GM15510 (cell line): ENCODE results near the gene TSPAN14.

ENCODE experiments used
- POLR2A ChIP-seq: IDR thresholded peaks from 3 replicates; pipeline ENCODE4 v1.6.1; 2011; ENCODE audit warnings: borderline replicate concordance; ENCODE audit not compliant: insufficient read length; ENCODE audit errors: extremely low read depth

The TSPAN14 gene

DNA sequence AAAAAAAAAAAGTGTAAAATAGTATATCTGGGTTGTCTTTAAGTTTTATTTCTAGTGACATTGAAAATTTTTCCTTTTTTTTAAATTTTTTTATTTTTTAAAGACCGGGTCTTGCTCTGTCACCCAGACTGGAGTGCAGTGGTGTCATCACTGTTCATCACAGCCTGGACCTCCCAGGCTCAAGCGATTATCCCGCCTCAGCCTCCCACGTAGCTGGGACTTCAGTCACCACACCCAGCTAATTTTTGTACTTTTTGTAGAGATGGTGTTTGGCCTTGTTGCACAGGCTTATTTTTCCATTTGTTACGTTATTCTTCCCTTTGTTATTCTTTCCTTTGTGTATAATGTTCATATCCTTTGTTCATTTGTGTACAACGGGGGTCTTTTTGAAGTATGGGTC, 30.1 kb downstream of the TSPAN14 start:
- no peak for TF ChIP-seq POLR2A

DNA sequence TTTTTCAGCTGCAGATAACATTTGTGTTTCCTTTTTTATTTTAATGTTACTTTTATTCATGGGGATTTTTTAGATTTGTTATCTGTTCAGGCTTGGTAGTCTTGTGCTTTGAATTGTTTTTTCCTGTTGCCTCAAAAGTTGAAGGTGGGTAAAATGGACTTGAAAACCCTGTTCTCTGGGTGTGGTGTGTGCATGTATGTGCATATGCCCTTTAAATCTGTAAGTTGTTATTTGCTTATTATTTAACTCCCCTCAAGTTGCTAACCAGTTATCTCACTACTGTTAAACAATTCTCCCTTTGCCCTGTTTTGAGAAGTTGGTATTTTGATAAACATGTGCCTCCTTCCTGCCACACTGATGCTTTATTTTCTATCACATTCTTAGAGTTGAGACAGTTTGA, 30.6 kb downstream of the TSPAN14 start:
- no peak for TF ChIP-seq POLR2A

DNA sequence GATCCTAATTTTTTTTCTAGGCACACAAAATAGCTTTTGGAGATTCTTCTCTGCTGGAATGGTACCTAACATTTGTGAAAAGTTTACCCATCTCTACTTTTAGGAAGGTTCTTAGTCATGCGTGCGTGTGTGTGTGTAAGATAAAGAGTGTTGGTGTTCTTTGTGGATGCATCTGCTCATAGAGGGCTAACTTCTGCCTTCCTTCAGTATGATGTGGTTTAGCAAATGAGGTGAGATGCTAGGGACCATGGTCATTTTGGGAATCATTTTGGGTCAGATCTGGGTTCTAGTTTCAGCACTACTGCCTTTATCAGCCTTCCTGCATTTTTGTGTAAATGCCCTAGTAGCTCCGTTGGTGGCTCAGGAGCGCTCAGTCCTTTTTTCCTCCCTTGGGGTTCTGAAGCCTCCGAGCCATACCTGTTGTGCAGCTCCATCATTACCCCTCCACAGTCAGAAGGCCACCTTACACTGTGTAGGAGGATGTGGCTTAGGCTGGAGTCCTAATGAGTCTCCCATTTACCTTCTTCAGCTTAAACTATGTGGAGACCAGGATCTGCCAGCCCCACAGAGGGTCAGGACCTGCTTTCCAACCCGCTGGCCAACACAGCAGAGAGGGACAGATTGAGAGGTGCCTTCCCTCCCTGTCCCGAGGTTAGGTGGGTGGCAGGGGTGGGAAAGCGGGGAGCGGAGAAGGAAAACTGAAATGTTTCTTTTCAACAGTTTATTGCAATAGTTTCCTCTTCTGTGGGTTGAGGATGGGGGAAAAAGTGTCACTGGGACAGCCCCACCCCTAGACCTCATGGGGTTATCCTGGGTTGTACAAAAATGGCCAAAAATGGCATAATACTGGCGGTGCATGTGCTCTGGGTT, 31.2 kb downstream of the TSPAN14 start:
- no peak for TF ChIP-seq POLR2A

DNA sequence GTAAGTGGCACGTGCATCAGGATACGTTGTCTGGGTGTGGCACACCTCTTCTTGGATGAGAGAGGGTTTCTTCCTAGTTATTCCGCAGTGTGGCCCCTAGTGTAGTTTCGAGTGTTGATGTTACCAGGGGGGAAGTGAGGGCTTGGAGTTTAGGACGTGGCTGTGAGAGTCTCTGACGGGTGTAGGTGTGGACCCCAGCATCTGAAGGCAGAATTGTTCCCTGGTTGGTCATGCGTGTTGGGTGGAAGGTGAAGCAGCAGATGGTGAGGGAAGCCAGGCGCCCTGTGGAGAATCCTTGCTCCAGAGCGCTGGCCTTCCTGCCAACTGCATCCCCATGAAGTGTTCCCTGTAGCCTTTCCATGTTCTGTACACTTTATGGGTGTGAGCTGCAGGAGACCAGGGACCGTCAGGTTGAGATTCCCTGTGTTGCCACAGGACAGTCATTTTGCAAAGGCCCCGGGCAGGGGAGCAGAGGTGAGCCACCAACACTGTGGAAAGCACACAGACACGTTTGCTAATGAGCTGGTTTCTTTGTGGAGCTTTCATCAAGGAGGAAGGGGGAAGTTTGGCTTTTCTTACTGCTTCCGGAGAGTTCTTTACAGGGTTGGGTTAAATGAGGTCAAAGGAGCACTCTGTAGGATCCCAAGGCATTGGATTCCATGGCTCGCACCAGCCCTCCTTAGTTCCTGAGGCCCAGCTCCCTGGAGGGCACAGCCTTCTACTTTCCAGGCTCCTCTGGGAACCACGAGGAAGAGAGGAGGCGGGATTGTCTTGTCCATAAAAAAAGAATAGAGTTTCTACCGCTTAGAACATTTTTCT, 32.0 kb downstream of the TSPAN14 start:
- TF ChIP-seq POLR2A, result no peak

DNA sequence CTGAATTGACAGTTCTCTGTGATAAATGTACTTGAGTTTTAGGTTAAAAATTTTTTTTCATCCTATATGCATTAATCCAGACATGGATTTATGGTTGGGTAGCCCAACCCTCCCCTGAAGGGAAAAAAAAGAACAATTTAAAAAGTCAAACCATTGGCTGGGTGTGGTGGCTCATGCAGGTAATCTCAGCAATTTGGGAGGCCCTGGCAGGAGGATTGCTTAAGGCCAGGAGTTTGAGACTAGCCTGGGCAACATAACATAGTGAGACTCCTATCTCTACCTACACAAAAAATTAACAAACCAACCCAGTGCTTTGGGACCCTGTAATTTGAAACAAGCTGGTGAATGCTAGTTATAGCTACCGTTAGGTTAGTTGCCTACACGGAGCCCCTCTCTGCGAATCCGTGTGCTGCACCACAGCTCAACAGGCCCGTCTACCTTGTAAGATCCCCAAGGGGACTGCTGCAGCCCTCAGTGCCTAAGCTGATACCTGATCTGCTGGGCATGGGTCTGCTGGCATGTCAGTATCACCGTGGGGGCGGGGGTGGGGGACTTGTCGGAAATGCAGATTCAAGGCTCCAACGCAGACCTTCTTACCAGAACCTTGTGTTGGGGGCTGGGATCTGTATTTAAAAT, 32.8 kb downstream of the TSPAN14 start:
- TF ChIP-seq POLR2A, result no peak

DNA sequence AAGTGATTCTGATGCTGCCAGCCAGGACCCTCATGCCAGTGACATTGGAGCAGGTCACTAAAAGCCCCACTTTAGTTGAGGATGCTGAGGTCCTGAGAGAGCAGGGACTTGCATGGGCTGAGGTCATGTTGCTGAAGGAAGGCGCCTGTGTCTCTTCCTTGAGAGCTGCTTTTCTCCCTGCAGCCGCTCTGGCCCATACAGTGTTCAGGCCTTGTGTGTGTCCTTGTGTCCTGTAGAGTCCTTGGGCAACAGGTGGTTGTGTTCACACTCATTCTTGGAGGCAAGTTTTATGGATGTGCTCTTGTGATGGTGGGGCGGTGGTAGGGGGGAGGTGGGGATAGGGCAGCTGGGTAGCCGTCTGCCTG, 33.3 kb downstream of the TSPAN14 start:
- TF ChIP-seq POLR2A, result no peak

DNA sequence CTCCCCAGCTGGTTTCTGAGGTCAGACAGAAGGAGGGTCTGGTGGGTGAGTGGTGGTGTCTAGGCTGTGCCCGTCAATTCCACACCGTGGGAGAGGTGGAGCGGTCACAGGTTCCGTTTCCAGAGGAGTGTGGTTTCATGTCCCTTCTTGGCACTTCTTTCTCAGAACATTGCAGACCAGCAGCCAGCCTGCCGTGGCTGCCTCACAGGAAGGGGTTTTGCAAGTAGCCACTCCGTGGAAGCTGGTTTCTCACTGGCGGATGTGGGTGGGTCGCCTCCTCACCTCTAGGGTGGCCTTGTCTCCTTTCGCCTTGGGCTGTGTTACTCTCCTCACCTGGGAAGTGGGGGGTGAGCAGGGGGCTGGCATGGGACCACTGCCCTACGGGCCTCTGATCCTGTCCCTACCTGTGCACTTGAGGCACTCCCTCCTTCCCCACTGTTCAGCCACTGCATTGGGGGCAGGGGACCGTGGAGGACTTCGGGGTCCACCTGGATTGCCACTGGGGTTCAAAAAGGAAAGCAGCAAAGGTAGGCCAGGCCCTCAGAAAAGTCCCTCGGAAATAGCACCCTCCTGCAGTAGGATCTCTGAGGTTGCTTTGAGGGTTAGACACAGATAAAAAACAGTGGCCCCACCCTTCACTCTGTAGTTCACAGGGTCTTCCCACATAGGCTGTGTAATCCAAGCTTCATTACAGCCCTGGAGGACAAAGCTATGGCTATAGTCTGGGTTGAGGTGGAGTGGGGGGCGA, 33.9 kb downstream of the TSPAN14 start:
- TF ChIP-seq POLR2A, result no peak

DNA sequence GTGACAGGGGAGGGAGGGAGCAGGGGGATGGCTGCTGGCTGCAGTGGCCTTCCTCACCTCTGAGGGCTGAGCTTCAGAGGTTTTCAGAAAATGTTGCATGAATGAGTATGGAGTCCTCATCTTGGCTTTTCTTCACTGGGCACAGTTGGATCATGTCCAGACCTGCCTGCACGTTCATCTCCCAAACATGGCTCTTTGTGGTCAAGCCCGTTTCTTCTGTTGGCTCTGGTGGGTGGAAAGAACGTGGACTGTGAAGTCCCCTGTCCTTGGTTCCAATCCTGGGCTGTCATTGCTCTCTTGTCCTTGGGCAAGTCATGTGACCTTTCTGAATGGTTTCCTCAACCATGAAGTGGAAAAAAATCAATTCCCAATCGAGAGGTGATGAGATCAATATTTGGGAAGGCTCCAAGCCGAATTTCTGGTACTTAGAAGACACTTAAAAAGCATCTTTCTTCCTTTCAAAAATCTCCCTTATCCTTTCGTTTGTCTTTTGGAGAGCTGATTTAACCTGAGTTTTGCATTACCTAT, 34.5 kb downstream of the TSPAN14 start:
- TF ChIP-seq POLR2A, result no peak

DNA sequence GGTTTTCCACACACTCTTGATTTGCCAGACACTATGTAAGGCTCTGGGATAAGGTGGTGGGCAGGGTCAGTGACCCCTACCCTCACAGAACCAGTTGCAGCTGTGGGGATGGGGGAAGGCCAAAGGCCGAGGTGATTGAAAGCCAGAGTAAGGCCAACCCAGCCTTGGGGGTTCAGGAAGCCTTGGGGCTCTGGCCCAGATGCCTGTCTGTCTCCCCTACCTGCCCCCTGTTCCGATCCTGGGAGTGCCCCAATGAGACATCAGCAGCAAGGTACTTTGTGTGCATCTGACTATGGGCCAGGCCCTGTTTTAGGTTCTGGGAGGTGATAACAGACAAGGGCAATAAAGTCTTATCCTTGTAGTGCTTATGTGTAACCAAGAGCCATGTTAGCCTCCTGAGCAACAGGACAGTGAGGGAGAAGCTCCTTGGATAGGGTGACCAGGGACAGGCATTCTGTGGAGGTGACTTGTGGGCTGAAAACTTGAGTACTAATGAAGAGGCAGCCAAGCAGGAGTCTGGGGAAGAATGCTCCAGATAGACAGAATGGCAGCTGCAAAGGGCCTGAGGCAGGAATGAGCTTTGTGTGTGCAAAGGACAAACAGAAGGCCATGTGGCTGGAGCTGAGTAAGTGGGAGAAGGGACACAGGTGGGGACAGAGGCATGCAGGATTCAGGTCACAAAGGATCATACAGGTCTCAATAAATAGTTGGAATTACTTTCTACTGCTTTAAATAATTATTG, 35.4 kb downstream of the TSPAN14 start:
- TF ChIP-seq POLR2A, result no peak

DNA sequence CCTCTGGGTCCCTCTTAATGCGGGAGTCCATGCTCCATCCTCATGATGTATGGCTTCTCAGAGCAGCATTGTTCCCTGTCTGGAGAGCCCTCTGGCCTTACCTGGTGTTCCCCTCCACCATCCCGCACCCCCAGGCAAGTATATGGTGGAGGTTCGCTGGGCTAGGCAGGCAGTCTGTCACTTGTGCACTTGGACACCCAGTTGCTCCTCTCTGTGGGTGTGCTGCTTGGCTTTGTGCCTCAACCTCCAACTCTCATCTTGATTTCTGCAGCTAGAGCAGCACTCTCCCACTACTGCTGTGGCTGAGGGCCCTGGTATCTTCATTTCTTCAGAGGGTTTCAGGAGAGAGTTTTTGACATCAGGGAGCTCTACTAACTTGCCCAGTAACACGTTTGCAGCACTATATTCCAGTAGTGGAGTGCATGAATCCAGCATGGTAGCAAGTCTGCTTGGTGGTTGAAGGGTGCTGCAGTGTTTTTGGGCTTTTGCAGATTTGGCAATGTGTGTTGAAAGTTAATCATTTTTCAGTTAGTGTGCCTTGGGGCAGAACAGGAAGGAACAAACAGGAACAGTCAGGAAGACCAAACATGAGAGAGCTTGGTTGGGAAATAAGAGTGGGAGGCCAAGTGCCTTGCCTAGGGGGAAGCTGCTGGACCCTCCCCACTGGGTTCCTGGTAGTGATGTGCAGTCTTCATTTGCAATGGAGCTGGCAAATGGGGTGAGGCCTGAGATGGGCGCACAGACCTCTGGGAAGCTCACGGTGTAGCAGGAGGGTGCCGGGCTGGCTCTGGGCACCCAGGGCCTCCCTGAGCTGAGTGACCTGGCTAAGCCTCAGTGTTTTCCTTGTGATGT, 37.4 kb downstream of the TSPAN14 start:
- no peak for TF ChIP-seq POLR2A

DNA sequence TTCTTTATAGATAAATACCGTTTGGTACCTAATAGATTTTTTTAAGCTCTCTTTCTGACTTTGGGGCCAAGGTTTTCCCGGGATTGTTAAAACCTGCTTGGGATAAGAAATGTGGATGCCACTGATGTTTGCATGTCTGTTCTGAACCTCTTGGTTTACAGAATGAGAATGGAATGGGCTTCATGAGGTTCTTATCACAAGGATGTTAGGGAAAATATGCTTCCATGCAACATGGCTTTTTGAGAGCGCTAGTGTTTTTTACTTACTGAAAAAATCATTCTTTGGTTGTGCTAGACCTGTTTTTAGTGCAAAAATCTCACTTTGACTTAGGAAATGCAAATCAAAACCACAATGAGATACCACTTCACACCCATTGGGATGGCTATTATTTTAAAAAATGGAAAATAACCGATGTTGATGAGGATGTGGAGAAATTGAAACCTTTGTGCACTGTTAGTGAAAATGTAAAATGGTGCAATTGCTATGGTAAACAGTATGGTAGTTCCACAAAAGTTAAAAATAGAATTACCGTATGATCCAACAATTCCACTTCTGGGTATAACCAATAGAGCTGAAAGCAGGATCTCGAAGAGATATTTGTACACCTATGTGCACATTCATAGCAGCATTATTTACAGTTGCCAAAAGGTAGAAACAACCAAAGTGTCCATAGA, 38.9 kb downstream of the TSPAN14 start:
- TF ChIP-seq POLR2A, result no peak

DNA sequence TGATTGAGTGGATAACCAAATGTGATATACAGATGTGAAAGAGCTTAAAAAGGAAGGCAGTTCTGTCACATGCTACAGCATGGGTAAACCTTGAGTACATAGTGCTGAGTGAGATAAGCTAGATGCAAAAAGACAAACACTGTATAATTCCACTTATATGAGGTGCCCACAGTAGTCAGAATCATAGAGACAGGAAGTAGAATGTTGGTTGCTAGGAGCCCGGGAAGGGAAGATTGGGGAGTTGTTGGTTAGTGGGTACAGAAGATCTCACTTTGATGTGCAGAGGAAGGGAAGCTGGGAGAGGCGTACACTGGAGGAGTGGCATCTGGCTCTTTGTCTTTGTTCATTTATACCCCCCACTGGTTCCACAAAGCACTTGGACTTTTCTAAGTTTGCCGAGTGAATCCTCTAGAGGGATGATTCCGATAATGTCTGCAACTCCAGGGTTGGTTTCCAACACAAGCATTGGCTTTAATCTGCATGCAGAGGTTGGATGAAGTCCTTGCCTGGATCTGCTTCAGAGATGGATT, 39.5 kb downstream of the TSPAN14 start:
- TF ChIP-seq POLR2A, result no peak

DNA sequence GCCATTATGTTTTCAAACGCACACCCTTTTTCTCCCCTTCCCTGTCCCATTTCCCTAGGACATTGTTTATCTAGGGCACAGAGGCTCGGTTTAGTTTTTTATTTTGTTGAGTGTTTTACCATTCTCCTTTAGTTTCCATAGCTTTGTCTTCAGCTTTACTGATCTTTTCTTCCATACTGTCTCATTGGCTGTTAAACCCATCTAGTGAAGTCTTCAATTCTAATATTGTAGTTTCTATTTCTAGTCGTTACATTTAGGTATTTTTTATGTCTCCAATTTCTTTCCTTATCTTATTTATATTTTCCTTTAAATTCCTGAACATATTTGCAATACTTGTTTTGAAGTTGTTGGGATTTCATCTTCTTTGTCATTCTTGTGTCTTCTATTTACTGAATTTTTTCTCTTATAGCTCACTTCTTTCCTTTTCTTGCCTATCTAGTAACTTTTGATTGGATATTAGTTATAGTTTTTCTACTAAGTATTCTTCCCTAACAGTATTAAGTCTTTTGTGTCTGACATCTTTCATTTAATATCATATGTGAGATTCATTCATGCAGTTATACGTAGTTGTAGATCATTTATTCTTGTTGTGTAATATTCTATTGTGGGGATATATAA, 42.6 kb downstream of the TSPAN14 start:
- TF ChIP-seq POLR2A, result no peak
